DND-41 (cell line): Measurements from ENCODE around the gene LRRC8E.

ENCODE experiments used
- ATAC-seq: fragments of 200-7000 bp; cut with Tn5 transposase; 3 replicates; pipeline ENCODE4 v1.9.1; 2021; ENCODE audit warnings: low read depth; ENCODE audit not compliant: insufficient read depth
- DNase-seq: peaks from one replicate; pipeline ENCODE4 v3.0.0-alpha.2; 2020
- H2AFZ ChIP-seq: 2 replicates; pipeline ENCODE4 v1.6.0; 2012; ENCODE audit warnings: low read depth, low read length
- H3K27ac ChIP-seq: 2 replicates; pipeline ENCODE4 v1.5.1; 2012; ENCODE audit warnings: low read length, inconsistent platforms
- H3K27me3 ChIP-seq: fragments of 200-600 bp; sonication (generic); 2 replicates; pipeline ENCODE4 v1.6.0; 2012; ENCODE audit warnings: low read length, mild to moderate bottlenecking, inconsistent platforms; ENCODE audit not compliant: insufficient read depth, poor library complexity
- H3K36me3 ChIP-seq: 2 replicates; pipeline ENCODE4 v1.5.1; 2012; ENCODE audit warnings: low read length, inconsistent platforms; ENCODE audit not compliant: insufficient read depth
- H3K4me1 ChIP-seq: 2 replicates; pipeline ENCODE4 v1.5.1; 2012; ENCODE audit warnings: mild to moderate bottlenecking, low read length; ENCODE audit not compliant: insufficient read depth
- H3K4me2 ChIP-seq: 2 replicates; pipeline ENCODE4 v1.6.0; 2012; ENCODE audit warnings: mild to moderate bottlenecking, moderate library complexity, low read length, inconsistent platforms; ENCODE audit not compliant: insufficient read depth
- H3K4me3 ChIP-seq, 2 experiments: fragments of 200-600 bp in 1 of 2; shearing (Covaris generic) in 1 of 2; 2 replicates each; pipeline ENCODE4 v1.5.1; 2012 to 2016; ENCODE audit warnings: inconsistent platforms in 2 of 2, low read length in 2 of 2, mild to moderate bottlenecking in 2 of 2, low read depth in 1 of 2, moderate library complexity in 1 of 2
- H3K79me2 ChIP-seq: 2 replicates; pipeline ENCODE4 v1.6.0; 2012; ENCODE audit warnings: low read length, inconsistent platforms; ENCODE audit not compliant: insufficient read depth
- H3K9ac ChIP-seq: 2 replicates; pipeline ENCODE4 v1.6.0; 2012; ENCODE audit warnings: low read depth, mild to moderate bottlenecking, inconsistent platforms, low read length, moderate library complexity
- H3K9me3 ChIP-seq: 2 replicates; pipeline ENCODE4 v1.5.1; 2012; ENCODE audit warnings: low read length, moderate library complexity, mild to moderate bottlenecking, inconsistent platforms; ENCODE audit not compliant: insufficient read depth, severe bottlenecking
- H4K20me1 ChIP-seq: 2 replicates; pipeline ENCODE4 v1.6.0; 2012; ENCODE audit warnings: low read length; ENCODE audit not compliant: insufficient read depth
- CTCF ChIP-seq: IDR thresholded peaks from 2 replicates; pipeline ENCODE4 v1.5.1; 2012; ENCODE audit warnings: borderline replicate concordance, low read length, moderate library complexity, mild to moderate bottlenecking; ENCODE audit not compliant: poor library complexity, severe bottlenecking; ENCODE audit errors: extremely low read depth
- EZH2 ChIP-seq: IDR thresholded peaks from 3 replicates; pipeline ENCODE4 v1.6.1; 2012; ENCODE audit warnings: borderline replicate concordance, low read depth, mild to moderate bottlenecking, moderate library complexity, low read length, inconsistent platforms; ENCODE audit not compliant: severe bottlenecking

Gene LRRC8E

DNA sequence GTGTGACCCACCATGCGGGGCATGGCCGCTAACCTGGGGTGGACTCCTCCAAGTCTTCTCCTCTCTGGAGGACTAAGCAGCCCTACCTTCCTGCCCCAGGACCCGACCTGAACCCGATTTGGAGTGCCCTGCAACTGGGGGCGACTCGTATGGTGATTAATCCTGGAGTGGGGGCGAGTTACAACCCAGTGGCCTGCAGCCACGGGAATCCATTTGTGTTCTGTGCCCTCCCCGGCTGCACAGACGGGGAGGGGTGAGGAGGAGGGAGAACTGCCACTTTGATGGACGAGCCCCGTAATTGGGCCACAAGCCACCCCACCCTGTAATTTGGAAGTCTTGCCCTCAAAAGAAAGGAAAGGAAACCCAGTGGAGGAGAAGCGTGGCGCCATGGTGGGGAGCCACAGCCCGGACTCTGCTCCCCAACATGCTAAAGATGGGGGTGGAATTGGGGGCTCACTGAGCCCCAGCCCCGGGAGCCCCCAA, 32.2 kb upstream of the LRRC8E start:
- no peak for DNase-seq
- no peaks in the 10 kb centered on the region for H3K4me1 ChIP-seq
- no peaks in the 10 kb centered on the region for H3K79me2 ChIP-seq
- no peak overlapping the region for H3K9ac ChIP-seq
- H3K36me3 ChIP-seq = no peaks in the 10 kb centered on the region; the same call in none of the 2 replicates
- H3K4me2 ChIP-seq = no peak overlapping the region
- no peaks in the 10 kb centered on the region for H3K27me3 ChIP-seq
- no peak for TF ChIP-seq EZH2
- no peak for TF ChIP-seq CTCF
- no peak overlapping the region for H3K4me3 ChIP-seq
- no peak for ATAC-seq
- no peak overlapping the region for H3K27ac ChIP-seq
- H3K9me3 ChIP-seq = no peaks in the 10 kb centered on the region
- H4K20me1 ChIP-seq = peaks cover 2% of the 10 kb centered on the region
- no peak overlapping the region for H2AFZ ChIP-seq

DNA sequence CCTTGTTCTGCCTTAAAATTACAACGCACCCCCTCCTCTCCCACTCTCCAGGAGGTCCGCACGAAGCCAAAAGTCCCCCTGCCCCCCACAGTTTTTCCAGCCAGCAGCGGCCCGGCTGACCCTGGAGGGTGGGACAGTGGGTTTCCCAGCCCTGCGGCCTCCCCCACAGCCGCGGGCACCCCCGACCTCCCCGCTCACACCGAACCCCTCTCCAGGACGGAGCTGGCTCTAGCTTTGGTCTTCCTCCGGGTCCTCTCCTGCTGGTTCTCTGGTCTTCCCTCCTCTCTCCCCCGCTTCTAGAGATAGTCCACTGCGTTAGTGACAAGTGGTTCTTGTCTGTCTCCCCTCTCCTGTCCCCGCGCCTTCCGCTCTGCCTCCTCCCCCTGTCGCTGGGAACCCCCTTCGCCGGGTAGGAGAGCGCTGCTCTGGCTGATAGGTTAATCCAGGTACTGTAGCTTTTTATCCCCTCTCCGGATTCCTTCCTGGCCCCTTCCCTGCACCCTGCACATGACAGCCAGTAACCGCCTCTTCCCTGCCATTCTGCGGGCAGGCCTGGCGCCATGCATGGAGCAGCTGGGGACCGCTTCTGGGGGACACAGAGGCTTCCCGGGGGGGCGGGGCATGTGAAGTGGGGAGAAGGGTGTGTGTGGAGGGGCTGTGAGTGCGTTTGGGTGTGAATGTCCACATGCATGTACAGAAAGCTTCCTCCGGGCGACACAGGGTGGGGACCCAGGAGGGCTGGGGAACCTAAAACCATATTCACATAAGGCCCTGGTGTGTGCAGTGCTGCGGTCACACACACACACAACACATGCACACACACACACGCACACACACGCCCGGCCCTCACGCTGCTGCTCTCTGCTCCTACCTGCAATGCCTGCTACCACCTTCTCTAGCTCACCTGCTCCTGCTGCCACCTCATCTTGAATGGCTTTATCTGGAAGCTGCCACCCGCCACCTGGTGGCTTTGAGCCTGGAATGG, 31.3 kb upstream of the LRRC8E start:
- Histone ChIP-seq H3K9ac (no peak overlapping the region), H3K9me3 (no peaks in the 10 kb centered on the region), H3K4me1 (no peaks in the 10 kb centered on the region), H2AFZ (no peak overlapping the region), H3K27ac (no peak overlapping the region), H4K20me1 (peaks cover 4% of the 10 kb centered on the region), H3K4me3 (no peak overlapping the region), H3K36me3 (peaks cover 2% of the 10 kb centered on the region), H3K79me2 (no peaks in the 10 kb centered on the region), H3K27me3 (no peaks in the 10 kb centered on the region), H3K4me2 (no peak overlapping the region)
- DNase-seq (no peak), ATAC-seq (no peak)
- TF ChIP-seq EZH2 = no peak
- TF ChIP-seq CTCF = no peak

DNA sequence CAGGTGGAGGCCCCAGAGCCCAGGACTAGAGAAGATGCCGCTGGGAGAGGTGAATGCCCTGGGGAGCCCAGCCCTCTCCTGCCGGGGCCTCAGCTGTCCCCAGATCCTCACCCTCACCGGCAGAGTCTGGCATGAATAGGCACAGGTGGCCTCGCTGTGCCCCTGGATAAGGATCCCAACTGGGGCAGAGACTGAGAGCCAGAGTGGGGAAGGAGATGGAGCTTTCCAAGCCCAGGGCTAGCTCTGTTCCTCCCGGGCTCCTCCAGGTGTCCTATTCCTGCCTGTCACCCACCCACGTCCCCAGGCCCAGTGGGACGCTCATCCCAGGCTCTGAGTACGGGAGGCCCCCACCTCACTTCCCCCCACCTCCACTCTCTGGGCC, 30.6 kb upstream of the LRRC8E start:
- Histone ChIP-seq H3K36me3 (peaks cover 6% of the 10 kb centered on the region), H3K9me3 (no peaks in the 10 kb centered on the region), H3K27ac (no peak overlapping the region), H3K79me2 (no peaks in the 10 kb centered on the region), H3K9ac (no peak overlapping the region), H3K4me3 (no peak overlapping the region), H3K27me3 (no peaks in the 10 kb centered on the region), H2AFZ (no peak overlapping the region), H3K4me1 (no peaks in the 10 kb centered on the region), H3K4me2 (no peak overlapping the region), H4K20me1 (peaks cover 4% of the 10 kb centered on the region)
- no peak for DNase-seq
- TF ChIP-seq CTCF (no peak), EZH2 (no peak)
- no peak for ATAC-seq
